GM21528 (cell line): ENCODE measurements around the gene ZNF587B.
A peak's percentile ranks its signal among the peaks of the same experiment; 100 is the strongest.
"Not testable (repeated sequence)": the region's sequence is repeated elsewhere in the genome, so short reads cannot be mapped to it uniquely, and the experiment has no call there.

Source experiments
- ATAC-seq: cut with Tn5 transposase; IDR thresholded peaks from one replicate; pipeline ENCODE4 v1.9.1; 2021; ENCODE audit warnings: mild to moderate bottlenecking, moderate library complexity; ENCODE audit not compliant: unreplicated experiment, low FRiP score

The ZNF587B gene

GRCh38 chr19:57817976-57818375 is 12.1 kb upstream of the ZNF587B start:
- no peak for ATAC-seq

GRCh38 chr19:57818378-57818777 is 11.7 kb upstream of the ZNF587B start:
- ATAC-seq = no peak

- ATAC-seq = peak; percentile 78
Observed at GRCh38 chr19:57819475-57820148, 10.5 kb upstream of the ZNF587B start.

- ATAC-seq = no peak
Observed at GRCh38 chr19:57820599-57820998, 9.5 kb upstream of the ZNF587B start.

- not testable (repeated sequence) for ATAC-seq
Observed at GRCh38 chr19:57821095-57821494, 9.0 kb upstream of the ZNF587B start.

- not testable (repeated sequence) for ATAC-seq
Observed at GRCh38 chr19:57821501-57821900, 8.6 kb upstream of the ZNF587B start.

- ATAC-seq = not testable (repeated sequence)
Observed at GRCh38 chr19:57823155-57823554, 6.9 kb upstream of the ZNF587B start.

- ATAC-seq = not testable (repeated sequence)
Observed at GRCh38 chr19:57823608-57824007, 6.5 kb upstream of the ZNF587B start.

GRCh38 chr19:57825511-57825910 is 4.6 kb upstream of the ZNF587B start:
- ATAC-seq = no peak

- no peak for ATAC-seq
Observed at GRCh38 chr19:57829316-57829715, 783 bp upstream of the ZNF587B start.

GRCh38 chr19:57836991-57837390 is 6.9 kb downstream of the ZNF587B start:
- ATAC-seq = not testable (repeated sequence)

- ATAC-seq = not testable (repeated sequence)
Observed at GRCh38 chr19:57838622-57839191, 8.6 kb downstream of the ZNF587B start.

GRCh38 chr19:57841122-57841763 is 11.1 kb downstream of the ZNF587B start:
- no peak for ATAC-seq

GRCh38 chr19:57847164-57847563 is 17.1 kb downstream of the ZNF587B start:
- ATAC-seq = not testable (repeated sequence)

GRCh38 chr19:57849162-57849665 is 19.1 kb downstream of the ZNF587B start:
- ATAC-seq = peak; percentile 44

GRCh38 chr19:57849666-57850473 is 19.8 kb downstream of the ZNF587B start, which contains the start of gene ZNF587:
Gene ZNF587, plus strand, starts transcription at chr19:57849859. Its CDS starts 180 bp downstream, at chr19:57850039.
- peak; percentile 97 for ATAC-seq

GRCh38 chr19:57850553-57851017 is 20.5 kb downstream of the ZNF587B start:
- no peak for ATAC-seq

- ATAC-seq = not testable (repeated sequence)
Observed at GRCh38 chr19:57851812-57852603, 21.9 kb downstream of the ZNF587B start.

GRCh38 chr19:57854117-57854516 is 24.0 kb downstream of the ZNF587B start:
- not testable (repeated sequence) for ATAC-seq

GRCh38 chr19:57862351-57862750 is 32.3 kb downstream of the ZNF587B start:
- not testable (repeated sequence) for ATAC-seq
